ENCODE results near the gene C1orf226.
"Not testable (repeated sequence)": the region's sequence is repeated elsewhere in the genome, so short reads cannot be mapped to it uniquely, and the experiment has no call there.

The C1orf226 gene

GRCh38 chr1:162351246-162351842 is 30.2 kb upstream of the C1orf226 start:
- no peak overlapping the region for H3K9ac ChIP-seq (ENCODE audit: low read length)
- H4K8ac ChIP-seq (ENCODE audit: low read length) = no peak overlapping the region
- H3K4me3 ChIP-seq (ENCODE audit: insufficient read depth in 1 of 2, low read depth in 1 of 2, low read length in 2 of 2) = no peak overlapping the region
- no peak overlapping the region for H4K91ac ChIP-seq (ENCODE audit: low read length)
- H3K79me1 ChIP-seq (replicated peaks; ENCODE audit: low read length, poor library complexity, severe bottlenecking) = no peaks in the 10 kb centered on the region
- H3K4me2 ChIP-seq (ENCODE audit: low read length, poor library complexity, severe bottlenecking) = no peak overlapping the region
- H3K27ac ChIP-seq (ENCODE audit: low read length, poor library complexity, severe bottlenecking) = no peak overlapping the region
- H3K14ac ChIP-seq (ENCODE audit: low read length in 2 of 2) = no peak overlapping the region
- H3K36me3 ChIP-seq (ENCODE audit: control insufficient read depth in 1 of 2, insufficient read depth in 2 of 2, low read depth in 1 of 2, low read length in 2 of 2) = peaks cover 0 to 2% of the 10 kb centered on the region in 2 experiments
- no peak for DNase-seq
- H3K18ac ChIP-seq (ENCODE audit: low read depth in 1 of 2, low read length in 2 of 2) = peak overlapping the region in 1 of 2 experiments; percentile 0
- no peaks in the 10 kb centered on the region for H3K9me3 ChIP-seq (ENCODE audit: control insufficient read depth, low read length)
- WGBS = 87% methylated on average over 6 of the region's 6 CpGs
- peaks cover 12% of the 10 kb centered on the region for H3K4me1 ChIP-seq (ENCODE audit: control insufficient read depth, insufficient read depth, low read depth, low read length)
- peaks cover 0 to 11% of the 10 kb centered on the region in 2 experiments for H3K27me3 ChIP-seq (ENCODE audit: control insufficient read depth in 1 of 2, insufficient read depth in 1 of 2, low read length in 2 of 2)
- H2BK5ac ChIP-seq (ENCODE audit: low read depth, low read length, poor library complexity, severe bottlenecking) = no peak overlapping the region
- no peak overlapping the region for H2BK15ac ChIP-seq (ENCODE audit: low read depth, poor library complexity, severe bottlenecking)
- H2AFZ ChIP-seq (ENCODE audit: low read depth, low read length) = no peak overlapping the region
- no peak overlapping the region for H3K23ac ChIP-seq (ENCODE audit: low read length in 2 of 2)
- peak overlapping the region; percentile 31 for H2AK5ac ChIP-seq (ENCODE audit: low read length, severe bottlenecking)
- peak overlapping the region; percentile 14 to 16 for H2BK12ac ChIP-seq (ENCODE audit: low read length in 2 of 2)
- H3K4ac ChIP-seq (ENCODE audit: low read depth in 1 of 2, low read length in 2 of 2) = peak overlapping the region in 1 of 2 experiments; percentile 7
- H2BK120ac ChIP-seq (ENCODE audit: low read depth, low read length) = no peak overlapping the region

- H3K27ac ChIP-seq (ENCODE audit: low read length, poor library complexity, severe bottlenecking); H3K9me3 ChIP-seq (ENCODE audit: control insufficient read depth, low read length); H2BK120ac ChIP-seq (ENCODE audit: low read depth, low read length); H4K8ac ChIP-seq (ENCODE audit: low read length); H2BK12ac ChIP-seq (ENCODE audit: low read length in 2 of 2); H4K91ac ChIP-seq (ENCODE audit: low read length); H3K4me2 ChIP-seq (ENCODE audit: low read length, poor library complexity, severe bottlenecking); H2AFZ ChIP-seq (ENCODE audit: low read depth, low read length); H2BK15ac ChIP-seq (ENCODE audit: low read depth, poor library complexity, severe bottlenecking); H3K14ac ChIP-seq (ENCODE audit: low read length in 2 of 2); DNase-seq; H3K79me1 ChIP-seq (replicated peaks; ENCODE audit: low read length, poor library complexity, severe bottlenecking); H3K9ac ChIP-seq (ENCODE audit: low read length); H3K23ac ChIP-seq (ENCODE audit: low read length in 2 of 2); H3K4ac ChIP-seq (ENCODE audit: low read depth in 1 of 2, low read length in 2 of 2); H3K4me3 ChIP-seq (ENCODE audit: insufficient read depth in 1 of 2, low read depth in 1 of 2, low read length in 2 of 2); H2BK5ac ChIP-seq (ENCODE audit: low read depth, low read length, poor library complexity, severe bottlenecking); H3K36me3 ChIP-seq (ENCODE audit: control insufficient read depth in 1 of 2, insufficient read depth in 2 of 2, low read depth in 1 of 2, low read length in 2 of 2); H3K18ac ChIP-seq (ENCODE audit: low read depth in 1 of 2, low read length in 2 of 2): not testable (repeated sequence)
- Histone ChIP-seq H3K27me3 (ENCODE audit: control insufficient read depth in 1 of 2, insufficient read depth in 1 of 2, low read length in 2 of 2) (peaks cover 0 to 15% of the 10 kb centered on the region in 2 experiments), H2AK5ac (ENCODE audit: low read length, severe bottlenecking) (peak overlapping the region; percentile 20), H3K4me1 (ENCODE audit: control insufficient read depth, insufficient read depth, low read depth, low read length) (peaks cover 12% of the 10 kb centered on the region)
- 100% methylated on average over 3 of the region's 4 CpGs for WGBS
Observed at GRCh38 chr1:162351874-162352273, 29.7 kb upstream of the C1orf226 start.

- H3K79me1 ChIP-seq (replicated peaks; ENCODE audit: low read length, poor library complexity, severe bottlenecking) = no peaks in the 10 kb centered on the region
- no peak overlapping the region for H3K9ac ChIP-seq (ENCODE audit: low read length)
- H3K27me3 ChIP-seq (ENCODE audit: control insufficient read depth in 1 of 2, insufficient read depth in 1 of 2, low read length in 2 of 2) = peaks cover 0 to 16% of the 10 kb centered on the region in 2 experiments
- no peak overlapping the region for H3K27ac ChIP-seq (ENCODE audit: low read length, poor library complexity, severe bottlenecking)
- no peaks in the 10 kb centered on the region for H3K9me3 ChIP-seq (ENCODE audit: control insufficient read depth, low read length)
- no peak overlapping the region for H2BK5ac ChIP-seq (ENCODE audit: low read depth, low read length, poor library complexity, severe bottlenecking)
- H3K18ac ChIP-seq (ENCODE audit: low read depth in 1 of 2, low read length in 2 of 2) = peak overlapping the region; percentile 38 to 56
- H2AK5ac ChIP-seq (ENCODE audit: low read length, severe bottlenecking) = no peak overlapping the region
- no peak overlapping the region for H2BK120ac ChIP-seq (ENCODE audit: low read depth, low read length)
- peak overlapping the region in 1 of 2 experiments; percentile 46 for H3K4ac ChIP-seq (ENCODE audit: low read depth in 1 of 2, low read length in 2 of 2)
- no peak overlapping the region for H2AFZ ChIP-seq (ENCODE audit: low read depth, low read length)
- no peak overlapping the region for H4K8ac ChIP-seq (ENCODE audit: low read length)
- no peak overlapping the region for H3K4me2 ChIP-seq (ENCODE audit: low read length, poor library complexity, severe bottlenecking)
- 75% methylated on average over 9 of the region's 9 CpGs for WGBS
- no peak overlapping the region for H3K4me3 ChIP-seq (ENCODE audit: insufficient read depth in 1 of 2, low read depth in 1 of 2, low read length in 2 of 2)
- H3K23ac ChIP-seq (ENCODE audit: low read length in 2 of 2) = no peak overlapping the region
- H2BK12ac ChIP-seq (ENCODE audit: low read length in 2 of 2) = peak overlapping the region in 1 of 2 experiments; percentile 83
- no peak overlapping the region for H3K14ac ChIP-seq (ENCODE audit: low read length in 2 of 2)
- DNase-seq = no peak
- H3K4me1 ChIP-seq (ENCODE audit: control insufficient read depth, insufficient read depth, low read depth, low read length) = peaks cover 9% of the 10 kb centered on the region
- no peak overlapping the region for H2BK15ac ChIP-seq (ENCODE audit: low read depth, poor library complexity, severe bottlenecking)
- H4K91ac ChIP-seq (ENCODE audit: low read length) = no peak overlapping the region
- H3K36me3 ChIP-seq (ENCODE audit: control insufficient read depth in 1 of 2, insufficient read depth in 2 of 2, low read depth in 1 of 2, low read length in 2 of 2) = peaks cover 0 to 6% of the 10 kb centered on the region in 2 experiments
Observed at GRCh38 chr1:162353078-162353477, 28.4 kb upstream of the C1orf226 start.

- no peak overlapping the region for H3K27ac ChIP-seq (ENCODE audit: low read length, poor library complexity, severe bottlenecking)
- peak overlapping the region; percentile 3 for H2AK5ac ChIP-seq (ENCODE audit: low read length, severe bottlenecking)
- no peaks in the 10 kb centered on the region for H3K79me1 ChIP-seq (replicated peaks; ENCODE audit: low read length, poor library complexity, severe bottlenecking)
- WGBS = 64% methylated on average over 5 of the region's 5 CpGs
- H3K4ac ChIP-seq (ENCODE audit: low read depth in 1 of 2, low read length in 2 of 2) = peak overlapping the region in 1 of 2 experiments; percentile 5
- H2AFZ ChIP-seq (ENCODE audit: low read depth, low read length) = no peak overlapping the region
- H3K36me3 ChIP-seq (ENCODE audit: control insufficient read depth in 1 of 2, insufficient read depth in 2 of 2, low read depth in 1 of 2, low read length in 2 of 2) = peaks cover 0 to 6% of the 10 kb centered on the region in 2 experiments
- DNase-seq = peak; percentile 30
- peak overlapping the region; percentile 70 for H4K91ac ChIP-seq (ENCODE audit: low read length)
- H2BK5ac ChIP-seq (ENCODE audit: low read depth, low read length, poor library complexity, severe bottlenecking) = no peak overlapping the region
- H4K8ac ChIP-seq (ENCODE audit: low read length) = peak overlapping the region; percentile 91
- H3K9me3 ChIP-seq (ENCODE audit: control insufficient read depth, low read length) = no peaks in the 10 kb centered on the region
- H3K4me2 ChIP-seq (ENCODE audit: low read length, poor library complexity, severe bottlenecking) = no peak overlapping the region
- peaks cover 0 to 16% of the 10 kb centered on the region in 2 experiments for H3K27me3 ChIP-seq (ENCODE audit: control insufficient read depth in 1 of 2, insufficient read depth in 1 of 2, low read length in 2 of 2)
- H2BK15ac ChIP-seq (ENCODE audit: low read depth, poor library complexity, severe bottlenecking) = no peak overlapping the region
- H3K14ac ChIP-seq (ENCODE audit: low read length in 2 of 2) = no peak overlapping the region
- H3K18ac ChIP-seq (ENCODE audit: low read depth in 1 of 2, low read length in 2 of 2) = peak overlapping the region in 1 of 2 experiments; percentile 56
- peaks cover 9% of the 10 kb centered on the region for H3K4me1 ChIP-seq (ENCODE audit: control insufficient read depth, insufficient read depth, low read depth, low read length)
- peak overlapping the region in 1 of 2 experiments; percentile 3 for H2BK12ac ChIP-seq (ENCODE audit: low read length in 2 of 2)
- no peak overlapping the region for H3K9ac ChIP-seq (ENCODE audit: low read length)
- H3K4me3 ChIP-seq (ENCODE audit: insufficient read depth in 1 of 2, low read depth in 1 of 2, low read length in 2 of 2) = no peak overlapping the region
- no peak overlapping the region for H3K23ac ChIP-seq (ENCODE audit: low read length in 2 of 2)
- H2BK120ac ChIP-seq (ENCODE audit: low read depth, low read length) = no peak overlapping the region
Observed at GRCh38 chr1:162353702-162354101, 27.8 kb upstream of the C1orf226 start.
